ENCODE results near the gene HIVEP3.

GRCh38 chr1:41723786-41724185, 194.9 kb downstream of the HIVEP3 start:
- TF ChIP-seq POLR2AphosphoS5 (IDR thresholded peaks at IDR 0.05; ENCODE audit: insufficient read depth in 1 of 2, low read depth in 1 of 2), result no peak
- TF ChIP-seq, protein P1, sequence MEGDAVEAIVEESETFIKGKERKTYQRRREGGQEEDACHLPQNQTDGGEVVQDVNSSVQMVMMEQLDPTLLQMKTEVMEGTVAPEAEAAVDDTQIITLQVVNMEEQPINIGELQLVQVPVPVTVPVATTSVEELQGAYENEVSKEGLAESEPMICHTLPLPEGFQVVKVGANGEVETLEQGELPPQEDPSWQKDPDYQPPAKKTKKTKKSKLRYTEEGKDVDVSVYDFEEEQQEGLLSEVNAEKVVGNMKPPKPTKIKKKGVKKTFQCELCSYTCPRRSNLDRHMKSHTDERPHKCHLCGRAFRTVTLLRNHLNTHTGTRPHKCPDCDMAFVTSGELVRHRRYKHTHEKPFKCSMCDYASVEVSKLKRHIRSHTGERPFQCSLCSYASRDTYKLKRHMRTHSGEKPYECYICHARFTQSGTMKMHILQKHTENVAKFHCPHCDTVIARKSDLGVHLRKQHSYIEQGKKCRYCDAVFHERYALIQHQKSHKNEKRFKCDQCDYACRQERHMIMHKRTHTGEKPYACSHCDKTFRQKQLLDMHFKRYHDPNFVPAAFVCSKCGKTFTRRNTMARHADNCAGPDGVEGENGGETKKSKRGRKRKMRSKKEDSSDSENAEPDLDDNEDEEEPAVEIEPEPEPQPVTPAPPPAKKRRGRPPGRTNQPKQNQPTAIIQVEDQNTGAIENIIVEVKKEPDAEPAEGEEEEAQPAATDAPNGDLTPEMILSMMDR (IDR thresholded peaks at IDR 0.05), result no peak
